Glutamatergic neuron (in vitro differentiated cells): ENCODE data around the gene RHOF. TPM values are rescaled to one million over a fixed set of nuclear protein-coding genes. Genes with fewer than 3 reads are reported as not detected.

Source experiments
- DNase-seq: peaks from one replicate; pipeline ENCODE4 v3.0.0; 2022
- H3K27ac Mint-ChIP-seq: one replicate; pipeline ENCODE4 v1.8.0; 2020; ENCODE audit warnings: mild to moderate bottlenecking, mixed read lengths, inconsistent platforms; ENCODE audit not compliant: unreplicated experiment
- H3K27me3 Mint-ChIP-seq: one replicate; pipeline ENCODE4 v1.8.0; 2020; ENCODE audit warnings: mild to moderate bottlenecking, moderate library complexity, mixed read lengths, inconsistent platforms; ENCODE audit not compliant: unreplicated experiment
- H3K36me3 Mint-ChIP-seq: one replicate; pipeline ENCODE4 v1.8.0; 2020; ENCODE audit warnings: mild to moderate bottlenecking, mixed read lengths, inconsistent platforms; ENCODE audit not compliant: unreplicated experiment
- H3K4me1 Mint-ChIP-seq: one replicate; pipeline ENCODE4 v1.8.0; 2020; ENCODE audit warnings: mild to moderate bottlenecking, low read depth, mixed read lengths, inconsistent platforms; ENCODE audit not compliant: unreplicated experiment
- H3K4me3 Mint-ChIP-seq: one replicate; pipeline ENCODE4 v1.8.0; 2020; ENCODE audit warnings: mild to moderate bottlenecking, mixed read lengths, inconsistent platforms; ENCODE audit not compliant: unreplicated experiment
- H3K9me3 Mint-ChIP-seq: one replicate; pipeline ENCODE4 v1.8.0; 2020; ENCODE audit warnings: mild to moderate bottlenecking, moderate library complexity, mixed read lengths, inconsistent platforms; ENCODE audit not compliant: unreplicated experiment
- total RNA-seq: library from RNA; stranded (reverse); fragmentation: NEBNext Ultra II Directional; extraction: Animal tissue kit (Norgen Biotek cat#: 25700); gene quantifications from one replicate; pipeline ENCODE4 v1.2.1, GENCODE V29; 2021; ENCODE audit not compliant: unreplicated experiment
- TF ChIP-seq, protein P1 (sequence below): fragments of 200-600 bp; sonication (generic); IDR thresholded peaks from one replicate; pipeline ENCODE4 v1.5.0; 2021; ENCODE audit not compliant: partially characterized antibody, unreplicated experiment

Gene RHOF
- total RNA-seq, 1 donor from 2014 or later: 31.1 TPM

DNA sequence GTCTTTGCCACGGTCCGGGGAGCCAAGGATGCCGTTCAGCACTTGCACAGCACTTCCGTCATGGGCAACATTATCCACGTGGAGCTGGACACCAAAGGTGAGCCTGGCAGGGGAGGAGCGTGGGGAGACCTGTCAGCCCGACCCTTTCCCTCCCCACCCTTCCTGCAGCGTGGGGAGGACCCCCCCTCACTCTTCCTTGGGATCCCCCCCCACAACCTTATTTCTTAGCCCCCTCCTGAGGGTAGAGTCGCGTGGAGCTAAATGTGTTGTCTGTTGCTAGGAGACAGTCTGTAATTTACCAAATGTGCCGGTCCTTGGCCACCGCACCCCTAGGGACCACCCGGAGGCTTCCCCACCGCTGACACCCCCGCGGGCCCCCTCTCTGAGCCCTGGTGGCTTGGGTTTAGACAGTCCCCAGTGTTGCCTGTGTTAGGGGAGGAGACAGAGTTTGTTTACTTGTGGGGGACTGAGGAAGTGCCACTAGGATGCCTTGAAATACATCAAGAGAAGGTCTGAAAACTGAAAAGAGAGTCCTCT, 12.6 kb upstream of the RHOF start:
- H3K36me3 Mint-ChIP-seq: peaks cover 13% of the 10 kb centered on the region
- H3K4me3 Mint-ChIP-seq: peak overlapping the region; percentile 97
- H3K9me3 Mint-ChIP-seq: peaks cover 31% of the 10 kb centered on the region
- H3K27ac Mint-ChIP-seq: peak overlapping the region; percentile 79
- no peak for DNase-seq
- H3K4me1 Mint-ChIP-seq: peaks cover 17% of the 10 kb centered on the region
- peaks cover 22% of the 10 kb centered on the region for H3K27me3 Mint-ChIP-seq
- TF ChIP-seq, protein P1, sequence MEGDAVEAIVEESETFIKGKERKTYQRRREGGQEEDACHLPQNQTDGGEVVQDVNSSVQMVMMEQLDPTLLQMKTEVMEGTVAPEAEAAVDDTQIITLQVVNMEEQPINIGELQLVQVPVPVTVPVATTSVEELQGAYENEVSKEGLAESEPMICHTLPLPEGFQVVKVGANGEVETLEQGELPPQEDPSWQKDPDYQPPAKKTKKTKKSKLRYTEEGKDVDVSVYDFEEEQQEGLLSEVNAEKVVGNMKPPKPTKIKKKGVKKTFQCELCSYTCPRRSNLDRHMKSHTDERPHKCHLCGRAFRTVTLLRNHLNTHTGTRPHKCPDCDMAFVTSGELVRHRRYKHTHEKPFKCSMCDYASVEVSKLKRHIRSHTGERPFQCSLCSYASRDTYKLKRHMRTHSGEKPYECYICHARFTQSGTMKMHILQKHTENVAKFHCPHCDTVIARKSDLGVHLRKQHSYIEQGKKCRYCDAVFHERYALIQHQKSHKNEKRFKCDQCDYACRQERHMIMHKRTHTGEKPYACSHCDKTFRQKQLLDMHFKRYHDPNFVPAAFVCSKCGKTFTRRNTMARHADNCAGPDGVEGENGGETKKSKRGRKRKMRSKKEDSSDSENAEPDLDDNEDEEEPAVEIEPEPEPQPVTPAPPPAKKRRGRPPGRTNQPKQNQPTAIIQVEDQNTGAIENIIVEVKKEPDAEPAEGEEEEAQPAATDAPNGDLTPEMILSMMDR: no peak

DNA sequence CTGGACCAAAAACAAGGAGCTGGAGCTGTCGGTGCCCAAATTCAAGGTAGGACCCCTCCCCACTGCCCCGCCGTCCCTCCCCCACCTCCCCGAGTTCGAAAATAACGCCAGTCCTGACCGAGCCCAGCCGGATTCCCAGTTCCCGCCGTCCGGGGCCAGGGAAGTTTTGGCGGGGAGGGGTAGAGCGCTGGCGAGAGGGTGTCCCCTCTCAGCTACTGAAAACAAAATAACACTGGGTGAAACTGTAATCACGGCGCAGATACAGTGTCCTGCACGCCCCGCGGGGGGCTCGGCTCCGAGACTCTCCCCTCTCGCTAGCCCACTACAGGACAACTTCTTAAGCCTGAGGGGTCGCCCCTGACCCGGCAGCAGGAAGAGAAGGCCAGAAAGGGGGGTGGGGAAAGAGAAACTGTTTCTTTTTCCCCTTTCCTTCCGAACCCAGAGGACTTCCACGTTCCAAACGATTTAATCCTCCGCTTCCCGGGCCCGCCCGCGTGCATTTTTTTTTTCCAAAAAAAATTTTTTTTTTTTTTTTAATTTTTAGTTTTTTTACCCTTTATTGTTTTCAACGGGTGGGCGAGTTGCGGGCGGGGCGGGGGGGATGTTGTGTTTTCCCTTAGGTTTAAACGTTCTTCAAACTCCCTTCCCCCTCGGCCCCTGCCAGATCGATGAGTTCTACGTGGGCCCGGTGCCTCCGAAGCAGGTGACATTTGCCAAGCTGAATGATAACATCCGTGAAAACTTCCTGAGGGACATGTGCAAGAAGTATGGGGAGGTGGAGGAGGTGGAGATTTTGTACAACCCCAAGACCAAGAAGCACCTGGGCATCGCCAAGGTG, 11.9 kb upstream of the RHOF start:
- Mint-ChIP-seq H3K9me3 (peaks cover 29% of the 10 kb centered on the region), H3K4me3 (peak overlapping the region; percentile 97), H3K27ac (peak overlapping the region; percentile 33), H3K36me3 (peaks cover 13% of the 10 kb centered on the region), H3K27me3 (peaks cover 21% of the 10 kb centered on the region), H3K4me1 (peaks cover 13% of the 10 kb centered on the region)
- DNase-seq: no peak
- TF ChIP-seq, protein P1: no peak

DNA sequence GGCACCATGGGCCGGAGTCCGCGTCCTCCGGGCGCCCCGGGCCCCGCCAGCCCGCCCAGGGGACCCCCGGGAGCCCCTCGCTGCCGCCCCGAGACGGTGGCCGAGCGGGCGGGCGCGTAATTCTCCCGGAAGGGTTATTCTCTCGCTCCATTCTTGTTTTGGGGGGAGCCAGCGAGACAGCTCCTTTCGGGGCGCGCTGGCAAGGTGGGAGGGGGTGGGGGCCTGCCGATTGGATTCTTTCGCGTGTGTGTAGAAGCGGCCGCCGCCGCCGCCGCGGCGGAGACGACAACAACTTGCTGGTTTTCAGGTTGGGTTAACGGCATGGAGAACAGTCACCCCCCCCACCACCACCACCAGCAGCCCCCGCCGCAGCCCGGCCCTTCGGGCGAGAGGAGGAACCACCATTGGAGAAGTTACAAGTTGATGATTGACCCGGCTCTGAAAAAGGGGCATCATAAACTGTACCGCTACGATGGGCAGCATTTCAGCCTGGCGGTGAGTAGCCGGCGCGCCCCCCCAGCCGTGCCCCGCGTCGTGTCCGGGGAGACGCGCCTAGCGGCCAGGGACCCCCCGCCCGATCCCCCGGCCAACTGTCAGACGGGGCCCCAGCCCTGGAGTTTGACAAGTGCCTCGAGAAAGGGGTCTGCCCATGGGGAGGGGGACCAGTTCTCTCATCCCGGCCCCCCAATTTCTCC, 11.1 kb upstream of the RHOF start:
- TF ChIP-seq, protein P1: no peak
- peaks cover 13% of the 10 kb centered on the region for H3K4me1 Mint-ChIP-seq
- H3K9me3 Mint-ChIP-seq: peaks cover 31% of the 10 kb centered on the region
- peaks cover 23% of the 10 kb centered on the region for H3K27me3 Mint-ChIP-seq
- peak overlapping the region; percentile 88 for H3K4me3 Mint-ChIP-seq
- peaks cover 13% of the 10 kb centered on the region for H3K36me3 Mint-ChIP-seq
- no peak for DNase-seq
- peak overlapping the region; percentile 85 for H3K27ac Mint-ChIP-seq

DNA sequence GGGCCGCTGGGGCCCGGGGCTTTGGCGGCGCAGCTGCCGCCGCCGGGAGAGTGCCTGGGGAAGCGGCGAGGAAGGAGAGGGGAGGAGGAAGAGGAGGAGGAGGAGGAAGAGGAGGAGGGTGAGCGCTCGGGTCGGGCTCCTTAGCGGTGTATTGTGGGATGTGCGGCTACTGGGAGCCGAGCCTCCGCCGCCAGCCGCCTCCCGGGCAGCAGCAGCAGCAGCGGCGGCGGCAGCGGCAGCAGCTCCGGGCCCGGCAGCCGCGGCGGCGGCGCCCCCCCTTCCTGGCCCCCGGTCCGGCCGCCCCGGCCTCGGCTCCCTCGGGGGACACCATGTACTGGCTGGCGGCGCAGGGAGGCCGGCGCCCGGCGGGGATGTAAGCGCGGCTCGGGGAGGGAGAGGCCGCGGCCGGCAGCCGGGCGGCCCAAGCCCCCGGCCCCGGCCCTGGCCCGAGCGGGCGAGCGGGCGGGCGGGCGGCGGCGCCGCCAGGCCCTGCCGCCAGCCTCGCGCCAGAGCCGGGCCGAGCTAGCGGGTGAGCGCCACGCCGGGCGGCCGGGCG, 10.5 kb upstream of the RHOF start, which contains the start of gene SETD1B:
SETD1B (plus strand) TSS at position 149 of the 556 bp plus-strand sequence. CDS start 729 bp downstream, outside the sequence.
- H3K27me3 Mint-ChIP-seq: peaks cover 28% of the 10 kb centered on the region
- peaks cover 13% of the 10 kb centered on the region for H3K4me1 Mint-ChIP-seq
- DNase-seq: peak; percentile 65
- TF ChIP-seq, protein P1: no peak
- H3K36me3 Mint-ChIP-seq: peaks cover 9% of the 10 kb centered on the region
- peaks cover 37% of the 10 kb centered on the region for H3K9me3 Mint-ChIP-seq
- peak within 1 kb of the TSS; percentile 98 for H3K4me3 Mint-ChIP-seq
- H3K27ac Mint-ChIP-seq: peak within 1 kb of the TSS; percentile 99
